Liver (tissue), 9 donors: ENCODE measurements around the gene ANKDD1B. TPM values are rescaled to one million over a fixed set of nuclear protein-coding genes. Genes with fewer than 3 reads are reported as not detected.
"Not testable (repeated sequence)": the region's sequence is repeated elsewhere in the genome, so short reads cannot be mapped to it uniquely, and the experiment has no call there.

ENCODE experiments used
- DNase-seq: peaks from one replicate; pipeline ENCODE4 v3.0.0-alpha.2; 2017; ENCODE audit warnings: low spot score
- H3K27ac ChIP-seq, 2 donors: one replicate each; pipeline ENCODE4 v1.7.0; 2013; ENCODE audit warnings: inconsistent platforms in 2 of 2, low read length in 2 of 2, control low read depth in 1 of 2, low read depth in 1 of 2, mild to moderate bottlenecking in 1 of 2
- H3K27me3 ChIP-seq, 4 donors: one replicate each; pipeline versions ENCODE4 v1.6.1 to v1.7.0; 2013; ENCODE audit warnings: low read length in 3 of 4, inconsistent platforms in 1 of 4, mild to moderate bottlenecking in 1 of 4, moderate library complexity in 1 of 4; ENCODE audit not compliant: control insufficient read depth in 4 of 4, insufficient read depth in 4 of 4
- H3K36me3 ChIP-seq, 4 donors: one replicate each; pipeline versions ENCODE4 v1.6.1 to v1.7.0; 2013; ENCODE audit warnings: low read length in 3 of 4, mild to moderate bottlenecking in 3 of 4, low read depth in 1 of 4, moderate library complexity in 1 of 4; ENCODE audit not compliant: control insufficient read depth in 4 of 4, insufficient read depth in 3 of 4
- H3K4me1 ChIP-seq, 4 donors: one replicate each; pipeline versions ENCODE4 v1.6.1 to v1.7.0; 2013; ENCODE audit warnings: low read length in 3 of 4, mild to moderate bottlenecking in 3 of 4, moderate library complexity in 1 of 4; ENCODE audit not compliant: control insufficient read depth in 4 of 4, insufficient read depth in 4 of 4
- H3K4me3 ChIP-seq, 3 donors: one replicate each; pipeline versions ENCODE4 v1.6.1 to v1.7.0; 2013; ENCODE audit warnings: low read length in 3 of 3, control low read depth in 1 of 3, low read depth in 1 of 3, mild to moderate bottlenecking in 1 of 3
- H3K9ac ChIP-seq, 2 donors: one replicate each; pipeline ENCODE4 v1.7.0; 2013; ENCODE audit warnings: low read length in 2 of 2, mild to moderate bottlenecking in 2 of 2, moderate library complexity in 2 of 2, control low read depth in 1 of 2, low read depth in 1 of 2
- H3K9me3 ChIP-seq, 4 donors: one replicate each; pipeline versions ENCODE4 v1.6.1 to v1.7.0; 2013; ENCODE audit warnings: low read length in 3 of 4; ENCODE audit not compliant: control insufficient read depth in 4 of 4
- EGR1 ChIP-seq, 2 donors: IDR thresholded peaks; 2 replicates each; pipeline ENCODE4 v1.6.1; 2016 to 2018; ENCODE audit warnings: antibody characterized with exemption in 2 of 2, low read depth in 2 of 2
- FOXA1 ChIP-seq: IDR thresholded peaks from 2 replicates; pipeline ENCODE4 v1.6.1; 2016; ENCODE audit warnings: antibody characterized with exemption
- FOXA2 ChIP-seq: IDR thresholded peaks from 2 replicates; pipeline ENCODE4 v1.6.1; 2016; ENCODE audit warnings: antibody characterized with exemption
- HNF4A ChIP-seq, 2 donors: conservative IDR thresholded peaks; 2 replicates each; pipeline ENCODE4 v1.6.1; 2016; ENCODE audit warnings: antibody characterized with exemption in 2 of 2, mild to moderate bottlenecking in 2 of 2
- HNF4G ChIP-seq: IDR thresholded peaks from 2 replicates; pipeline ENCODE4 v1.6.1; 2016; ENCODE audit warnings: antibody characterized with exemption
- NR2F2 ChIP-seq: IDR thresholded peaks from 2 replicates; pipeline ENCODE4 v1.6.1; 2016; ENCODE audit warnings: antibody characterized with exemption
- RAD21 ChIP-seq, 2 donors: IDR thresholded peaks; 2 replicates each; pipeline ENCODE4 v1.6.1; 2016; ENCODE audit warnings: antibody characterized with exemption in 2 of 2, mild to moderate bottlenecking in 2 of 2
- TAF1 ChIP-seq: conservative IDR thresholded peaks from 2 replicates; pipeline ENCODE4 v1.6.1; 2016; ENCODE audit warnings: antibody characterized with exemption, mild to moderate bottlenecking
- WGBS: extraction: QIAGEN DNeasy Blood & Tissue Kit; methylation state at CpG from one replicate; pipeline ENCODE4 v1.1.7; 2013; 5-methylcytosine and 5-hydroxymethylcytosine counted together
- polyA plus RNA-seq, 2 donors: library from polyadenylated mRNA; stranded (reverse) in 1 of 2; unstranded in 1 of 2; fragments of 200-250 nt in 1 of 2; fragments of >200 nt in 1 of 2; fragmentation: Nextera tagmentation in 1 of 2; extraction: Ambion mirVana in 1 of 2; gene quantifications; one replicate each; pipeline versions ENCODE4 v1.2.1 to v1.2.3, GENCODE V29; 2013 to 2015
- total RNA-seq, 2 donors: library from RNA; depleted of rRNA; stranded (reverse); fragments of >200 nt; gene quantifications; one replicate each; pipeline ENCODE4 v1.2.3, GENCODE V29; 2014
- TF ChIP-seq, protein P1 (sequence below): IDR thresholded peaks from 2 replicates; pipeline ENCODE4 v1.6.1; 2016; ENCODE audit warnings: antibody characterized with exemption, mild to moderate bottlenecking
- TF ChIP-seq, protein P2 (sequence below): IDR thresholded peaks from 2 replicates; pipeline ENCODE4 v1.6.1; 2016; ENCODE audit warnings: antibody characterized with exemption
- TF ChIP-seq, protein P3 (sequence below): fragments of 150-350 bp; IDR thresholded peaks from 2 replicates; pipeline ENCODE4 v1.5.1; 2017; ENCODE audit warnings: improper control_type of control experiment, low read depth, low read length; ENCODE audit not compliant: missing input control
- TF ChIP-seq, protein P4 (sequence below): IDR thresholded peaks from 2 replicates; pipeline ENCODE4 v1.6.1; 2016; ENCODE audit warnings: antibody characterized with exemption
- donor health status: healthy.
- donor health status: healthy.
- donor health status: healthy.
- donor health status: healthy.
- donor health status: healthy.

ANKDD1B gene
- total and polyA plus RNA-seq, 4 donors, result 0.05 to 1.4 (median 0.52) TPM

DNA sequence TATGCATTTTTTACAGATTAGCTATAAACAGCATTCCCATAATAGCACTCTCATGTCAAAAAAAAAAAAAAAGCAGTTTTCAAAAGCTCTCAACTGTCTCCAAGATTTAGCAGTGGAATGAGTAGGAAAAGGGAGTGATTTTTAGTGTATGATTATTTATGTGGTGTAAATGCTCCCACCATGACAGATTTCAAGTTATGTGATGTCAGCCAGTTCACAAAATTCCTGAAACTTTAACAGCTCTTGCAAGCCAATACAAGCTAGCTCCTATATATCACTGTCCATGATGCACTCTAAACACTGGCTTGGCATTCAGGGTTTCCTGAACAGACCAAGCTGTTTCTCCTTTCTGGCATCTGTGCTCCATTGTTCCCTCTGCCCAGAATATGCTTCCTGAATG is 7.9 kb upstream of the ANKDD1B start:
- no peak overlapping the region for H3K4me3 ChIP-seq
- TF ChIP-seq TAF1 (no peak), FOXA2 (no peak), EGR1 (IDR thresholded peaks at IDR 0.05; ENCODE audit: low read depth in 2 of 2) (no peak), FOXA1 (no peak), NR2F2 (no peak), HNF4A (conservative IDR thresholded peaks at IDR 0.05) (no peak)
- TF ChIP-seq, protein P1, sequence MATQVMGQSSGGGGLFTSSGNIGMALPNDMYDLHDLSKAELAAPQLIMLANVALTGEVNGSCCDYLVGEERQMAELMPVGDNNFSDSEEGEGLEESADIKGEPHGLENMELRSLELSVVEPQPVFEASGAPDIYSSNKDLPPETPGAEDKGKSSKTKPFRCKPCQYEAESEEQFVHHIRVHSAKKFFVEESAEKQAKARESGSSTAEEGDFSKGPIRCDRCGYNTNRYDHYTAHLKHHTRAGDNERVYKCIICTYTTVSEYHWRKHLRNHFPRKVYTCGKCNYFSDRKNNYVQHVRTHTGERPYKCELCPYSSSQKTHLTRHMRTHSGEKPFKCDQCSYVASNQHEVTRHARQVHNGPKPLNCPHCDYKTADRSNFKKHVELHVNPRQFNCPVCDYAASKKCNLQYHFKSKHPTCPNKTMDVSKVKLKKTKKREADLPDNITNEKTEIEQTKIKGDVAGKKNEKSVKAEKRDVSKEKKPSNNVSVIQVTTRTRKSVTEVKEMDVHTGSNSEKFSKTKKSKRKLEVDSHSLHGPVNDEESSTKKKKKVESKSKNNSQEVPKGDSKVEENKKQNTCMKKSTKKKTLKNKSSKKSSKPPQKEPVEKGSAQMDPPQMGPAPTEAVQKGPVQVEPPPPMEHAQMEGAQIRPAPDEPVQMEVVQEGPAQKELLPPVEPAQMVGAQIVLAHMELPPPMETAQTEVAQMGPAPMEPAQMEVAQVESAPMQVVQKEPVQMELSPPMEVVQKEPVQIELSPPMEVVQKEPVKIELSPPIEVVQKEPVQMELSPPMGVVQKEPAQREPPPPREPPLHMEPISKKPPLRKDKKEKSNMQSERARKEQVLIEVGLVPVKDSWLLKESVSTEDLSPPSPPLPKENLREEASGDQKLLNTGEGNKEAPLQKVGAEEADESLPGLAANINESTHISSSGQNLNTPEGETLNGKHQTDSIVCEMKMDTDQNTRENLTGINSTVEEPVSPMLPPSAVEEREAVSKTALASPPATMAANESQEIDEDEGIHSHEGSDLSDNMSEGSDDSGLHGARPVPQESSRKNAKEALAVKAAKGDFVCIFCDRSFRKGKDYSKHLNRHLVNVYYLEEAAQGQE, result no peak
- DNase-seq, result no peak
- H3K36me3 ChIP-seq, result peaks cover 0 to 8% (median 4%) of the 10 kb centered on the region in 4 donors
- H3K4me1 ChIP-seq, result no peaks in the 10 kb centered on the region
- H3K9me3 ChIP-seq, result no peaks in the 10 kb centered on the region
- no peak overlapping the region for H3K27ac ChIP-seq
- no peaks in the 10 kb centered on the region for H3K27me3 ChIP-seq
- no peak overlapping the region for H3K9ac ChIP-seq

DNA sequence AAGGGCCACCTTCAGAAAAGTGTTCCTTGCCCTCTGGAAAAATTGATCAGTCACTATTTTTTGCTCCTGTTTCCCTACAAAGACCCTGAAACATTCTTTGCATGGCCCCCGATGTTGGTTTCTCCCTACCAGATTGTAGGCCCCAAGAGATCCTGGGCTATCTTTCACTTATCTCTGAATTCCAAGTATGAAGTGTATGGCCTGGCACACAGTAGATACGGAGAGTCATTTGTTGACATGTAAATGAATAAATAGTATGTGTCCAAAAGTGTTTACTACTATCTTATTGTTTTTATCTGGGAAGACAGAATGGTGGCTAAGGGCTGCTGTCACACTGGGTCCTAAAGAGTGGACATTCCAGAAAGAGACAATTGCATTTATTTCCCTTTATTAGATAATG is 7.4 kb upstream of the ANKDD1B start:
- no peak overlapping the region for H3K4me3 ChIP-seq
- no peak overlapping the region for H3K9ac ChIP-seq
- DNase-seq, result no peak
- TF ChIP-seq FOXA2, result no peak
- H3K27ac ChIP-seq, result no peak overlapping the region
- peaks cover 0 to 8% (median 4%) of the 10 kb centered on the region in 4 donors for H3K36me3 ChIP-seq
- 86% methylated on average over 2 of the region's 2 CpGs for whole genome bisulfite sequencing
- H3K9me3 ChIP-seq, result no peaks in the 10 kb centered on the region
- no peaks in the 10 kb centered on the region for H3K27me3 ChIP-seq
- no peaks in the 10 kb centered on the region for H3K4me1 ChIP-seq

DNA sequence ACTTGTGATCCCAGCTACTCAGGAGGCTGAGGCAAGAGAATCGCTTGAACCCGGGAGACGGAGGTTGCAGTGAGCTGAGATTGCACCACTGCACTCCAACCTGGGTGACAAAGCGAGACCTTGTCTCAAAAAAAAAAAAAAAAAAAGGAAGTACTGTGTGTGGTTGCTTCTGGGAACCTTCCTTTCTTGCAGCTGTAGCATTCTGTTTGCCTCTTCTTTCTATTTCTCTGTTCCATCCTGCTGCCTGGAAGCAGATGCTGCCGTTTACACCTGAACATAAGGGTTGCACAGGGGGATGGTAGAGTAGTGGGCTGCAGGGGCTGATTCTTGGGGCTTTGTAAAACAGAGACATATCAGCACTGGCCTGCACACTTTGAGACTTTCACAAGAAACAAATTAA is 3.9 kb upstream of the ANKDD1B start:
- WGBS, result 92% methylated on average over 5 of the region's 5 CpGs

DNA sequence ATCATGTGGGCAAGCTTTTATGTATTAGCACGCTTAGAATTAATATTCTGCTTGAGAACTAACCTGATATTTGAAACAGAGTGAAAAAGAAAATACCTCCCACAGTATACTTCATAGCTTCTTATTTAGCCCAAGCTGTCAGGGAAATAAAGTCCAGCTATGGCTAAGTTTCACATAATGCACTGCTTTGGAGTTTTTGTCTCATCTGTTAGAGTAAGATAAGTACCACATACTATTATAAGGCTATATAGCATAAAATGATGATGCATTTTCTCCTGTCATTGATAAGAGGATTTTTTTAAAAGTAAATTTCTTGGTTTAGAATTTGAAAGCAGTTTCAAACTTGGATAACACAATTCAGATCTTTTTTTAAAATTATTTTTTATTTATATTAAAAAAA is 2.4 kb upstream of the ANKDD1B start:
- peaks cover 5 to 12% (median 6%) of the 10 kb centered on the region in 4 donors for H3K4me1 ChIP-seq
- 97% methylated on average over 1 of the region's 1 CpG for WGBS
- no peaks in the 10 kb centered on the region for H3K36me3 ChIP-seq
- H3K27me3 ChIP-seq, result no peaks in the 10 kb centered on the region
- no peak overlapping the region for H3K9ac ChIP-seq
- TF ChIP-seq RAD21 (IDR thresholded peaks at IDR 0.05) (no peak), HNF4G (no peak), NR2F2 (no peak)
- TF ChIP-seq, protein P2, sequence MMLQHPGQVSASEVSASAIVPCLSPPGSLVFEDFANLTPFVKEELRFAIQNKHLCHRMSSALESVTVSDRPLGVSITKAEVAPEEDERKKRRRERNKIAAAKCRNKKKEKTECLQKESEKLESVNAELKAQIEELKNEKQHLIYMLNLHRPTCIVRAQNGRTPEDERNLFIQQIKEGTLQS, result no peak
- TF ChIP-seq, protein P3, sequence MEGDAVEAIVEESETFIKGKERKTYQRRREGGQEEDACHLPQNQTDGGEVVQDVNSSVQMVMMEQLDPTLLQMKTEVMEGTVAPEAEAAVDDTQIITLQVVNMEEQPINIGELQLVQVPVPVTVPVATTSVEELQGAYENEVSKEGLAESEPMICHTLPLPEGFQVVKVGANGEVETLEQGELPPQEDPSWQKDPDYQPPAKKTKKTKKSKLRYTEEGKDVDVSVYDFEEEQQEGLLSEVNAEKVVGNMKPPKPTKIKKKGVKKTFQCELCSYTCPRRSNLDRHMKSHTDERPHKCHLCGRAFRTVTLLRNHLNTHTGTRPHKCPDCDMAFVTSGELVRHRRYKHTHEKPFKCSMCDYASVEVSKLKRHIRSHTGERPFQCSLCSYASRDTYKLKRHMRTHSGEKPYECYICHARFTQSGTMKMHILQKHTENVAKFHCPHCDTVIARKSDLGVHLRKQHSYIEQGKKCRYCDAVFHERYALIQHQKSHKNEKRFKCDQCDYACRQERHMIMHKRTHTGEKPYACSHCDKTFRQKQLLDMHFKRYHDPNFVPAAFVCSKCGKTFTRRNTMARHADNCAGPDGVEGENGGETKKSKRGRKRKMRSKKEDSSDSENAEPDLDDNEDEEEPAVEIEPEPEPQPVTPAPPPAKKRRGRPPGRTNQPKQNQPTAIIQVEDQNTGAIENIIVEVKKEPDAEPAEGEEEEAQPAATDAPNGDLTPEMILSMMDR, result no peak
- TF ChIP-seq, protein P4, sequence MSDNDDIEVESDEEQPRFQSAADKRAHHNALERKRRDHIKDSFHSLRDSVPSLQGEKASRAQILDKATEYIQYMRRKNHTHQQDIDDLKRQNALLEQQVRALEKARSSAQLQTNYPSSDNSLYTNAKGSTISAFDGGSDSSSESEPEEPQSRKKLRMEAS, result no peak
- no peak overlapping the region for H3K4me3 ChIP-seq
- no peak overlapping the region for H3K27ac ChIP-seq
- DNase-seq, result no peak
- H3K9me3 ChIP-seq, result no peaks in the 10 kb centered on the region

More for the DNA sequence above, 3.9 kb upstream of the ANKDD1B start:
- H3K4me1 ChIP-seq, result peaks cover 5 to 12% (median 6%) of the 10 kb centered on the region in 4 donors
- H3K27me3 ChIP-seq, DNase-seq, H3K27ac ChIP-seq, H3K36me3 ChIP-seq, H3K9ac ChIP-seq, H3K9me3 ChIP-seq, H3K4me3 ChIP-seq: not testable (repeated sequence)
